Measurements from ENCODE around the gene GATB. TPM values are rescaled to one million over a fixed set of nuclear protein-coding genes. Genes with fewer than 3 reads are reported as not detected.

Gene GATB
- total and polyA plus RNA-seq, 2 donors (not counting 3 experiments of a cell fraction or from before 2014, with no cell fraction given) = 14.4 to 17.7 TPM

- H2AFZ ChIP-seq (ENCODE audit: low read depth, low read length) = no peak overlapping the region
- DNase-seq (ENCODE audit: low read depth, low spot score) = no peak
- BruUV-seq (replicated peaks) = no TSS peak
- H3K9me1 ChIP-seq (replicated peaks; ENCODE audit: control insufficient read depth, extremely low read depth, insufficient read depth, low read length) = no peaks in the 10 kb centered on the region
- H3K4me3 ChIP-seq (replicated peaks in 1 of 3; ENCODE audit: insufficient read depth in 1 of 3, low read depth in 1 of 3, low read length in 3 of 3) = no peak overlapping the region
- FAIRE-seq = no peak
- H3K9ac ChIP-seq (replicated peaks; ENCODE audit: extremely low read depth, insufficient read depth, low read length) = no peak overlapping the region
- dilution Hi-C loops (cut with MboI; ENCODE audit: extremely low pct_ligation_motif_present, low sequenced_read_pairs) = no loop called here
- H3K4me1 ChIP-seq (ENCODE audit: control insufficient read depth, extremely low read depth, insufficient read depth, low read length) = no peaks in the 10 kb centered on the region
- H3K9me3 ChIP-seq (replicated peaks; ENCODE audit: control insufficient read depth, insufficient read depth, low read length) = no peaks in the 10 kb centered on the region
- ChIA-PET CTCF (no interaction called here), POLR2A (no interaction called here)
- no peaks in the 10 kb centered on the region for H3K36me3 ChIP-seq (ENCODE audit: control insufficient read depth in 2 of 2, extremely low read depth in 1 of 2, insufficient read depth in 2 of 2, low read length in 2 of 2)
- no peaks in the 10 kb centered on the region for H3K79me2 ChIP-seq (ENCODE audit: control insufficient read depth, insufficient read depth, low read length)
- no peak for TF ChIP-seq POLR2A (IDR thresholded peaks at IDR 0.05; ENCODE audit: low read depth, low read length)
- TF ChIP-seq CTCF (IDR thresholded peaks at IDR 0.05; ENCODE audit: extremely low read depth in 1 of 2, insufficient read depth in 1 of 2, low read depth in 1 of 2, low read length in 2 of 2) = no peak
- no peak for TF ChIP-seq MAX (IDR thresholded peaks at IDR 0.05; ENCODE audit: insufficient read depth, insufficient read length)
- TF ChIP-seq EZH2 (IDR thresholded peaks at IDR 0.05; ENCODE audit: borderline replicate concordance, low read depth, low read length, severe bottlenecking) = no peak
- no peak overlapping the region for H3K4me2 ChIP-seq (ENCODE audit: insufficient read depth, low read length)
- H4K20me1 ChIP-seq (replicated peaks; ENCODE audit: control insufficient read depth, extremely low read depth, insufficient read depth, low read length) = no peaks in the 10 kb centered on the region
- H3K27me3 ChIP-seq (ENCODE audit: control insufficient read depth in 2 of 2, insufficient read depth in 2 of 2, low read length in 2 of 2) = no peaks in the 10 kb centered on the region
- intact Hi-C loops (cut with micrococcal nuclease) = no loop called here
- no peak overlapping the region for H3K27ac ChIP-seq (ENCODE audit: insufficient read depth, low read depth, low read length)
These were observed 65.7 kb downstream of the GATB start for GRCh38 chr4:151694961-151695720.
